IPS-15b (cell line): ENCODE results near the gene DPT.

Source experiments
- H3K27me3 ChIP-seq: one replicate; pipeline ENCODE4 v1.6.1; 2013; ENCODE audit warnings: low read length; ENCODE audit not compliant: control insufficient read depth, insufficient read depth
- H3K36me3 ChIP-seq: one replicate; pipeline ENCODE4 v1.6.1; 2013; ENCODE audit warnings: low read length; ENCODE audit not compliant: control insufficient read depth, insufficient read depth
- H3K4me1 ChIP-seq: one replicate; pipeline ENCODE4 v1.6.1; 2013; ENCODE audit warnings: mild to moderate bottlenecking, low read length; ENCODE audit not compliant: control insufficient read depth, insufficient read depth
- H3K4me3 ChIP-seq: one replicate; pipeline ENCODE4 v1.5.1; 2013; ENCODE audit warnings: low read depth, low read length
- H3K9ac ChIP-seq: one replicate; pipeline ENCODE4 v1.6.1; 2013; ENCODE audit warnings: low read depth, mild to moderate bottlenecking, low read length
- H3K9me3 ChIP-seq: one replicate; pipeline ENCODE4 v1.6.1; 2013; ENCODE audit warnings: mild to moderate bottlenecking, low read length; ENCODE audit not compliant: control insufficient read depth, insufficient read depth

Gene DPT

DNA sequence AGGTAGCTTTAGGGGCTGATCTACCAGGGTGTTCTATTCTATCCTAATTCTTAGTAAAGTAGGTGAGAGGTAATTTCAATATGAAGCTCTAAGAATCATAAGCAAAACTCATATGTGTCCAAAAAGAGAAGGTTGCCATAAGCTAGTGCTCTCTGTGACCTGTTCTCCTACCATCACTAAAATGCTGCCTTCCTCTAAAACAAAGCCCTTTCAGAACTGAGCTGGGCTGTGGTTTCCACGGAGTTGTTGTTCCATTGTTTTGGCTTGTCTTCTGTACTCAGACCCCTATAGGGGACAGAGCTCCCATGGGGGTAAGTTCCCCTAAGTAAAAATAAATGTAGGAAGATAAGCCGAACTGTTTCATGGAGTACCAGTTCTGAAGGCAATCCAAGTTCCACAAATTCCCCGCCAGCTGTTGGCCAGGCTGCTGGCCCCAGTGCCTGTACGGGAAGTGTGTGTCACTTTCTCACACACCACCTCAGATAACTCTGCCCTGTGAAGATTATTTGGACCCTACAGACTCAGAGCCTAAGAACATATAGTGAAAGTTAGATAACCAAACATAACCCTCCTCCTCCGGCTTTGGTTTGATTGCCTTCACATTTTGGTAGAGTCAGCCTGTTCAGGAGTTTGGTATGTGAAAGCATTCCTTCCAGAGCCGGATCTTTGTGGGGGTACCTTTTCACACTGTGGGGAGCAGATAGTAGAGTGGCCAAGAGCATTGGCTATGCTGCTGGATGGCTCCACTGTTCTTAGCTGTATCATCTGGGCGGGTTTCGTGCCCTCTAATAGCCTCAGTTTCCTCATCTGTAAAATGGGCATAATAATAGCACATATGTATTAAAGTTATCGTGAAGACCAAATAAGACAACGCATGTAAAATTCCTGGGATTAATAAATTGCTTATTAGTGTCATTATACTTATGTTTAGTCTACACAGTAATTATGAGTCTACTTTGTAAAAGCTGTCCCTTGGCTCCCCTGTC, 10.8 kb downstream of the DPT start:
- no peaks in the 10 kb centered on the region for H3K27me3 ChIP-seq
- H3K4me1 ChIP-seq, result no peaks in the 10 kb centered on the region
- no peak overlapping the region for H3K9ac ChIP-seq
- H3K4me3 ChIP-seq, result no peak overlapping the region
- no peaks in the 10 kb centered on the region for H3K36me3 ChIP-seq
- no peaks in the 10 kb centered on the region for H3K9me3 ChIP-seq

DNA sequence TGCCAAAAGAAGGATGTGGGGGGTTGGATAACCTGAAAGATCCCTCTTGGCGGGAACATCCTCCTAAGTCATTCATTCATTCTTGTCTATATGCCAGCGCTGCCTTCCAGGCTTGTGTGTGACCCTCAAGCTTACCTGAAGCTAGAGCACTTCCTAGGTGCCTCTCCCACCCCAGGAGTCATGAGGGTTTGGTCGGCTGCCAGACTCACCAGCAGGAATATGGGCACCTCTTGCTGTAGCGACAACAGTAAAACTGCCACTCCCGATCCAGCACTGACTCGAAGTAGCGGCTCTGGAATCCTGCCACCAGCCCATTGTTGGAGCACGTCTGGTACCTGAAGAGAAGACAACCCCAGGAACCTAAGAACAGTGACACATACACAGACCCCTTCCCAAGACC, 15.0 kb downstream of the DPT start:
- Histone ChIP-seq H3K36me3 (no peaks in the 10 kb centered on the region), H3K27me3 (no peaks in the 10 kb centered on the region), H3K4me3 (no peak overlapping the region), H3K4me1 (no peaks in the 10 kb centered on the region), H3K9me3 (no peaks in the 10 kb centered on the region), H3K9ac (no peak overlapping the region)

DNA sequence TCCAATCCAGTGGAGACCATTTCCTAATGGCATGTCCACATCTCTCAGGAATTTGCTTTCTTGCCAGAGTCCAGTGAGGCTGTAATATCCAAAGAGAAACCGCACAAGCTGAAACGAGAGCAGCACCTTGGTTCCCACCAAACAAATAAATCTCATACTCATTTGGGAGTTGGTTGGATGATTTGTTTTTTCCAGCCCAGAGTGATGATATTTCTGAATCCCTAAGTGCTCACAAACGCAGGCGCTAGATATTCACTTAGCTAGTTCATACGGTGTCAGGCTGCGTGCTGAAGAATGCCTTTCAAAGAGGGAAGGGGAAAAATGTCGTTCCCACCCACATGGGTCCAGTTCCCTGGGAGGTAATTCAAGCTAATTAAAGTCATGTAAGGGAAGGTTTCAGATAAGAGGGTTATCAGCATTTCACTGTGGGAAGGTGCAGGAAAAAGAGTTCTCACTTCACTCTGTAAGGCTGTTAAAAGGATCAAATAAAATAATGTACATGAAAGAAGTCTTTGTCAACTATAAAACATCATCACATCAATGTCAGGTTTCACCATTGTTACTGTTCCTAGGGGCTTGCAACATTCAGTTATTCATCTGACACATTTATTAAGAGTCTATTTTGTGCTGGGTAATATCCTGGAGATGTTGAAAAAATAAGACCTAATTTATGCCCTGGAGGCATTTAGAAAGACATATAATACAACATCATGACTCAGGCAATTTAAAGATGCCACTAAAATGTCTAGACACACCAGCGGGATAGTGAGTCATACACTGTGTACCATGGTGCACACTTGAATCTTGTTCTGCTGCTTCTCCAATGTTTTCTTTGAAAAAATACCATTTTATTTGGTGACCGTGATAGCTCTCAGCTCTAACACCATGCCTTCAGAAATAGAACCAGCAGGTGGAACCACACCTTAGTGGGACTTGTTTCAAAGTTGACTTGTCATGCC, 19.3 kb downstream of the DPT start:
- no peaks in the 10 kb centered on the region for H3K36me3 ChIP-seq
- H3K9ac ChIP-seq, result no peak overlapping the region
- H3K27me3 ChIP-seq, result no peaks in the 10 kb centered on the region
- no peaks in the 10 kb centered on the region for H3K4me1 ChIP-seq
- H3K4me3 ChIP-seq, result no peak overlapping the region
- peaks cover 2% of the 10 kb centered on the region for H3K9me3 ChIP-seq

DNA sequence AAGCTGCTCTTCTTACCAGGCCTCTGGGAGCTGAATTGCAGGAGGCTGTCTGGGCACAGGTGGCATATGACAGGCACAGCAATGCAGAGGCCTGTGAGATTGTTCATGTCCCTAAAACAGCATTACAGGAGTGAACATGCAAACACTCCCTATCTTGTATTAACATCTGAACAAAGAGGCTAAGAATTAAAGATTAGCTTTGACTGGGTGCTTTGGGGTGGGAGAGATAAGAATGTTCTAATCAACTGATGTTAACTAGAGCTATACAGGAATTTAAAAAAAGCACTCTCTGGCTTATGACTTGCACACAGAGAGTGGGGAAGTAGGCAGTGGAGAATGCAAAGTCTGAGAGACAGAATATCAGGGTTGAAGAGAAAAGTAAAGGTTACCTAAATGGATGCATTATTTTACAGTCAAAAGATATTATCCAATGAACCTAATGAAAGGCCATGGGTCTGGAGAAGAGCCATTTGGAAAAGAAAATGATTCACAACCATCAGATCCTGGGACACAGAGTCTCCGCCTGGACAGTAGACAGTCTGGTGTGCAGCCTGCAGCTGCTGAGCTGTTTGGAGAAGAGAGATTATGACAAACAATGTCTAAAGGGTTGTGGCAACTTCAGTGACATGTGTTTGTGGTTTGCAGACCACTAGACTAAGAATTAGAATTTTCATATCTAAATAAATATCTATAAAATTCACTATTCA, 20.2 kb downstream of the DPT start:
- no peaks in the 10 kb centered on the region for H3K4me1 ChIP-seq
- H3K9ac ChIP-seq, result no peak overlapping the region
- no peaks in the 10 kb centered on the region for H3K27me3 ChIP-seq
- H3K9me3 ChIP-seq, result peaks cover 2% of the 10 kb centered on the region
- H3K36me3 ChIP-seq, result no peaks in the 10 kb centered on the region
- H3K4me3 ChIP-seq, result no peak overlapping the region

DNA sequence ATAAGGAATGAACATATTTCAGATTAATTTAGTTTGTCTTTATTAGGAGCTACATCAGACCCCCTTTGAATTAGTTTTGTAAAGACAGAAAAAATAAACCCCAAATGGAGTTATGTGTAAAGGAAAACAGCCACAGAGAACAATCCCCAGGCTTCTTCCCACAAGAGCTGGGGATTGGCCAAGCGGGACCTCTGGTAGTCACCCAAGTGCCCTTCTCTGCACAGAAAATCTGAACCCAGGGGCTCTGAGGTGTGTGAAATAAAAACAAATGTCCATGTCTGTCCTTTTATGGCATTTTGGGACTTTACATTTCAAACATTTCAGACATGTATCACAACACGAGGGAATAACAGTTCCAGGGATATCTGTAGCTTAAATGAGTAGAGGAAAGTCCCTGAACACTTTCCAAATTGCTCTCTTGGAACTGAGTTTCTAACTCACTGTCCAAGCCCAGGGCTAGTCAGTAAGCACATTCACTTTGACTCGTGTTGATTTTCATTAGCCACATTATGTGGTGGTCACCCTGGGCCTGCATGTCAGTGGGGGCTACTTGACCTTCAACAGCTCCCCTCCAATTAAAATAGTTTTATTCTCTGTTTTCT, 22.5 kb downstream of the DPT start:
- no peaks in the 10 kb centered on the region for H3K4me1 ChIP-seq
- no peaks in the 10 kb centered on the region for H3K27me3 ChIP-seq
- H3K9me3 ChIP-seq, result peaks cover 2% of the 10 kb centered on the region

DNA sequence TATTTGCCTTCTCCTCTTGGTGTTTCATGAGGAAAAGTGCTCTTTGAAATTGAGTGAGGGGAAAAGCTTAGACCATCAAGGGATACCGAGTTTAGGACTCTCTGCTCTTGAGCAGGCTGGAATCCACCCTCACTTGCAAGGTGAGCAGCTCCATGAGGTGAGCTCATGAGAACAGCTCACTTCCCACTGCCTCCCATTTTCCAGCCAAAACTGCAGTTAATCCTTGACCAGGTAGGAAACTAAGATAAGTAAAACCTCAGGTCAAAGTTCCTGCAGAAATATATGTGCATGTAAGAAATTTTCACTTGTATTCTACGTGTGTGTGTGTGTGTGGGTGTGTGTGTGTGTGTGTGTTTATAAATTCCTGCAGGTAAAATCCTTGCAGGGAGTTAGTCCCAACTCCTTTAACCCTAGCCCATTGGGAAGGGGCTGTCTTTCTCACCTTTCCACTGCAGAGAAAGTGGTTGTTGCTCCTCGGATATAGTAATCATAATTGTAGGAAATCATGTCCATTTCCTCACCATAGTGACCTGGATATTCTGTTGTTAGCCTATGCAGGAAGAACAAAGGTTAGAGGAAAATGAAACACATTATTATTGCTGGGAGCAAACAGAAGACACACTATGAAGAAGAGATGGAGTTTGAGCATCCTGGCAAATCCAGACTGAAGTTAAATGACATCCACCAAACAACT, 28.3 kb downstream of the DPT start:
- no peaks in the 10 kb centered on the region for H3K4me1 ChIP-seq

More for the DNA sequence above, 22.5 kb downstream of the DPT start:
- H3K36me3 ChIP-seq, result no peaks in the 10 kb centered on the region
- H3K4me3 ChIP-seq, result no peak overlapping the region
- no peak overlapping the region for H3K9ac ChIP-seq

DNA sequence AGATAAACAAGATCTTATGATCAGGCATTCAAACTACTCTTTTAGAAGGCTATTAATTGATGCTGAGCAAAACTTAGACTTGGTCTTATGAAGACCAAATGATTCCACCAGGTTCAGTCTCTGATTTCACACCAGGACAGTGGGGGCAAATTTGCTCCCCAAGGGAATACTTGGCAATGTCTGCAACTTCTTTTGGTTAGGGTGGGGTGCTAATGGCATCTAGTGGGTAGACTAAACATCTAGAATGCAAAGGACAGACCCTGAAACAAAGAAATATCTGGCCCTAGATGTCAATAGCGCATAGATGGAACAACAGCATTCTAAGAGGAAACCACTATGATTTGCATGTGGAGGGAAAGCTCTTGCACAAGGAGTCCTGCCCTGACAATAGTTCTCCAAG, 30.6 kb downstream of the DPT start:
- Histone ChIP-seq H3K4me1 (no peaks in the 10 kb centered on the region), H3K9ac (no peak overlapping the region), H3K36me3 (no peaks in the 10 kb centered on the region), H3K4me3 (no peak overlapping the region), H3K9me3 (no peaks in the 10 kb centered on the region), H3K27me3 (no peaks in the 10 kb centered on the region)

More for the DNA sequence above, 28.3 kb downstream of the DPT start:
- Histone ChIP-seq H3K9me3 (no peaks in the 10 kb centered on the region), H3K9ac (no peak overlapping the region), H3K36me3 (no peaks in the 10 kb centered on the region), H3K4me3 (no peak overlapping the region), H3K27me3 (no peaks in the 10 kb centered on the region)

DNA sequence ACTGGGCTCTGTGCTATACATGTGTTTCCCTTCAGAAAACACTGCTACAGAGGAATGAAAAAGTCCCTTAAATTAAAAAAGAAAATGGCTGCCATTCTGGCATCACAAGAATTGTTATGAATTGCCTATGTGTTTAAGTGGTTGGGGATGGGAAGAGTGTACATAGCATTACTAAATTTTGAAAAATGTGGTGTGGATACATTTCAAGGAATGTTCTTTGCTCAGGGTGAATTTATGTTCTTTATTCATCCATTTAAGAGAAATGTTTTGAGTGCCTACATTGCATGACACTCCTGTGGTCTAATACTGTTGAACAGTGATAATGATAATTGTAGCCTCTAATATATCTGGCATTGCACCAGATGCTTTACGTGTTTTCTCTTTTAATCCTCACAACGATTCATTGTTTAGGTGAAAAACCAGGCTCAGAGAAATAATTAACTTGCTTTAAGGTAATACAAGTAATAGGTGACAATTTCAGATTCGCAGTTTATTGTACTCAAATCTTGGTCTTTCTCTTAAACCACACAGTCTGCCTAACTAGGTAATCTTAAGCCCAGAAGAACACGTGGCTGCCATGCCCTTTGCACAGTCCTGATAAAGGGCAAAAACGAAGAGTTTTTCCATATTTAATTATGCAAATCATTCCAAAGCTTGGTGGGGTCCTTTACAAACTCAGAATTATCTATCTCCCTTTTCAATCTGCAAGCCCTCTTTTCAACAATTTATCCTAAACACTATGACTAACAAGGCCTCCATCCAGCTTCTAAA, 31.5 kb downstream of the DPT start:
- no peaks in the 10 kb centered on the region for H3K36me3 ChIP-seq
- H3K9ac ChIP-seq, result no peak overlapping the region
- H3K4me3 ChIP-seq, result no peak overlapping the region
- H3K9me3 ChIP-seq, result no peaks in the 10 kb centered on the region
- H3K4me1 ChIP-seq, result no peaks in the 10 kb centered on the region
- no peaks in the 10 kb centered on the region for H3K27me3 ChIP-seq

DNA sequence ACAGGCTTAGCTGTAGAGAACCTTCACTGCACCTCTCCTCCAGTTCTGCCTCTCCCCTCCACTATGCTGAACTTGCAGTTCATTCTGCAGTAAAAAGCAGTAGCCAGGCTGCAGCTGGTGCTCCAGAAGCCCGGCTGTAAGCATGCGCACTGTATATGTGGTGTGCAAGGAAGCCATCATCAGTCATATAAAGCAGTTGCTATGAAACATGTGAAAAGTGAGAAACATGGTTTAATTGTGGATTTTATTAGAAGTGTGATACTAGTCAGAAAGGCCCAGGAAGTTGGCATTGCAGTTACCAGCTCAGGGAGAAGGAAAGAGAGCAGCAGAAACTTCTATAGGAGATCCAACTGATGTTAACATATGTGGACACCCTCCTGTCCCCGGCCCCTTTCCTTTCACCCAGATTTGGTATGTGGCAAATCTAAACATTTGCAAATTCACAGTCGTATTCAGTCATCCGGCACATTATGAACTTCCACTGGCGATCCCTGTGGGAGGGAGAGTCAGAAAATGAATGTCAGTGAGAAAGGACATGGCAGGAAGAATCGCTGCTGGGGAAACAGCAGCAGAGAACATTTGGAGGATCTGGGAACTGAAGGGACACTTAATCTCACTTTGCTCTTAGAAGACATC, 32.8 kb downstream of the DPT start:
- no peak overlapping the region for H3K9ac ChIP-seq
- H3K4me1 ChIP-seq, result no peaks in the 10 kb centered on the region
- H3K9me3 ChIP-seq, result no peaks in the 10 kb centered on the region
- H3K4me3 ChIP-seq, result no peak overlapping the region
- H3K36me3 ChIP-seq, result no peaks in the 10 kb centered on the region
- H3K27me3 ChIP-seq, result no peaks in the 10 kb centered on the region

DNA sequence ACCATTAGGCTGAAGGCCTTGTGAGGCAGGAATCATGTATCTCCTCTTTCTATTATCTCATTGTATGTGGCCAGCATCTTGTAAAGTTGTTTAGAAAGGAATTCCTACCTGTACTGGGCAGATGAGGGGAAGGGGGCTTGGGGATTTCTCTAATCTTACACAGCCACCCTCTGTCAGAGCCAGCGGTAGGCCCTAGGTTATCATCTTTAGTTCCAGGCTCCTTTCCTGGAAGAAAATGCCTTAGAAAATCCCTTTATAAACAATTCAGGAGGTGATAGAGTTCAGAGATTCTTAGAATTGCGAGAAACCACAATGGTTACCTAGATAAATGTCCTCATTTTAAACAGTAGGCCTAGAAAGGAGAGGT, 35.2 kb downstream of the DPT start:
- H3K9me3 ChIP-seq, result no peaks in the 10 kb centered on the region
- H3K4me1 ChIP-seq, result no peaks in the 10 kb centered on the region
- H3K27me3 ChIP-seq, result no peaks in the 10 kb centered on the region
- H3K36me3 ChIP-seq, result no peaks in the 10 kb centered on the region
- no peak overlapping the region for H3K9ac ChIP-seq
- no peak overlapping the region for H3K4me3 ChIP-seq
